Activated naive CD4-positive, alpha-beta T cell treated with anti-CD3 and anti-CD28 coated beads, Interleukin-2, amount 10 ng/mL, durations not matched to agents 7 days and 5 days (primary cell): Measurements from ENCODE around the gene AMIGO2.
"Not testable (repeated sequence)": the region's sequence is repeated elsewhere in the genome, so short reads cannot be mapped to it uniquely, and the experiment has no call there.

ENCODE experiments used
- CTCF ChIA-PET: fragments of 350-600 bp; sonication (Branson Sonifier 250); formaldehyde crosslinking; loops from one replicate; lab custom pipeline; 2021; ENCODE audit warnings: antibody characterized with exemption; lab: Charles Lee
- DNase-seq: peaks from one replicate; pipeline ENCODE4 v3.0.0-alpha.2; 2020
- H3K27ac Mint-ChIP-seq: one replicate; pipeline ENCODE4 v1.8.0; 2021; ENCODE audit warnings: mild to moderate bottlenecking, moderate library complexity, mixed read lengths
- H3K27me3 Mint-ChIP-seq: one replicate; pipeline ENCODE4 v1.8.0; 2021; ENCODE audit warnings: mild to moderate bottlenecking, mixed read lengths
- H3K36me3 Mint-ChIP-seq: one replicate; pipeline ENCODE4 v1.8.0; 2021; ENCODE audit warnings: mixed read lengths
- H3K4me1 Mint-ChIP-seq: one replicate; pipeline ENCODE4 v1.8.0; 2021; ENCODE audit warnings: mixed read lengths
- H3K4me3 Mint-ChIP-seq: one replicate; pipeline ENCODE4 v1.8.0; 2021; ENCODE audit warnings: mild to moderate bottlenecking, moderate library complexity, mixed read lengths
- H3K9me3 Mint-ChIP-seq: one replicate; pipeline ENCODE4 v1.8.0; 2021; ENCODE audit warnings: mixed read lengths

Gene AMIGO2

DNA sequence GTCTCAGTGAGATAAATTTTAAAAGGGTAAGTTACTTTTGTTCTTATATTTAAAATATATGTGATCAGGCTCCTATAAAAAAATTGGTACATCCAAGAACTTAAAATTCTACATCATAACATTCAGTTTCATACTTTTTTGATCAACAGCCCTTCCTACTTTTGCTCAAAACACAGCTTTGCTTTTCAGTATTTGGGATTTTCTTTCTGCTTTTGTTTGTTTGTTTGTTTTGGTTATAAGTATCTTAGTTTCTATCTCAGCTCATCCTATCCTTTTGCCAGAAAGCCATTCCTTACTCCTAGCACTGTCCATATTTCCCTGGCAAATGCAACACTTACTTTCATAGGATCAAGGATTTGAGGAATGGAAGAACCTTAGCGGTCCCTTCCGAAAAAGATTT is 5.0 kb downstream of the AMIGO2 start:
- Mint-ChIP-seq H3K9me3 (no peaks in the 10 kb centered on the region), H3K4me3 (no peak overlapping the region), H3K4me1 (peaks cover 29% of the 10 kb centered on the region), H3K36me3 (peaks cover 11% of the 10 kb centered on the region), H3K27me3 (no peaks in the 10 kb centered on the region), H3K27ac (no peak overlapping the region)
- DNase-seq = no peak
- CTCF ChIA-PET = interaction anchor here (1.0 to 1.2 kb wide), 2 partner anchors 119 to 323 kb away, joined by 3 to 4 read pairs; no protein-coding TSS in a partner anchor

DNA sequence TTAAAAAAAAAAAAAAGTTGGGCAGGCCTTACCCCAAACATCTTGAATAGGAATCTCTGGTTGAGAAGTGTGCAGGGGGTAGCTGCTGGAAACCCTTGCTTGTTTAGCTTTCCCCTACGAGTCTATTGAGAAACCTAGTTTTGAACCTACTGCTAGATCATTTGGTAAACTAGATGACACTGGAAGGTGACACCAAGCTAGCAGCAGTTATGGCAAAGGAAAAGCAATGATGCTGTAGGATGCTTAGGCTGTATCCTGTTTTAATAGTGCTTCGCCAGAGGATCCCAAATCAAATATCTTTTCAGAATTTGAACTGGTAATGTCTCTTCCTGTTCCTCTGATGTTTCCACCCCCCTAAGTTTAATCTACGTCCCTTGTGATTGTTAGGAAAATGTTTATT is 5.8 kb downstream of the AMIGO2 start:
- no peaks in the 10 kb centered on the region for H3K9me3 Mint-ChIP-seq
- CTCF ChIA-PET = interaction anchor here (0.5 to 4.5 kb wide), 3 partner anchors 9 to 131 kb away, joined by 3 to 34 read pairs (median 6); no protein-coding TSS in a partner anchor
- H3K27ac Mint-ChIP-seq = no peak overlapping the region
- H3K36me3 Mint-ChIP-seq = peaks cover 8% of the 10 kb centered on the region
- no peak for DNase-seq
- H3K27me3 Mint-ChIP-seq = no peaks in the 10 kb centered on the region
- H3K4me3 Mint-ChIP-seq = no peak overlapping the region
- H3K4me1 Mint-ChIP-seq = peaks cover 25% of the 10 kb centered on the region

DNA sequence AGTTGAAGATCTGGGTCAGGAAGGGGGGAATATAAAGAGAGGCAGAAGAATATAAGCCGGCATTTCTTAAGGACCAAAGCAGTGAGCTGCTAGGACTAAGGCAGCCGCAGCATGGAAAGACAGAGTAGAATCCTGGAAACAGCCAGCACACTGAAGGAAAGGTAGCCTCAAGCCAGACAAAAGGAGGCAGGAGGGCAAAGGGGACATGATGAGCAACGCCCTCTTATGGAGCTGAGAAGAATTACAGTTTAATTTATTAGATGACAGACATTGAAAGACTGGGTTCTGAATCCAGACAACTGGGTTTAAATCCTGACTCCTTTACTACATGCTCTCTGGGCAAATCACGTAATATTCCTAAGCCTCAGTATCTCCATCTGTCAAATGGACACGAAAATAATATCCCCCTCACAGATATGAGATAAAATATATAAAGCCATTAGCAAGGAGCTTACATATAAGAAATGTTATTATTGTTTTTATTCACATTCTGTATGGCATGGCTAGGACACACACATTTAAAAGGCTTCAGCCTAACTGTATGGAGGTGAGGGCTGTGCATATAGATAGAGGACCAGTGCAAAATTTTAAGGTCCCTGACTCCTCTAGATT is 8.4 kb downstream of the AMIGO2 start:
- no peak overlapping the region for H3K27ac Mint-ChIP-seq
- no peak overlapping the region for H3K4me3 Mint-ChIP-seq
- peaks cover under 1% of the 10 kb centered on the region for H3K4me1 Mint-ChIP-seq
- H3K9me3 Mint-ChIP-seq = no peaks in the 10 kb centered on the region
- no peaks in the 10 kb centered on the region for H3K27me3 Mint-ChIP-seq
- no peak for DNase-seq
- CTCF ChIA-PET = interaction anchor here (0.7 to 4.5 kb wide), 26 partner anchors 8 to 946 kb away, joined by 3 to 34 read pairs (median 4); partner anchors contain the start of genes AMIGO2 and PCED1B
- H3K36me3 Mint-ChIP-seq = peaks cover 2% of the 10 kb centered on the region

DNA sequence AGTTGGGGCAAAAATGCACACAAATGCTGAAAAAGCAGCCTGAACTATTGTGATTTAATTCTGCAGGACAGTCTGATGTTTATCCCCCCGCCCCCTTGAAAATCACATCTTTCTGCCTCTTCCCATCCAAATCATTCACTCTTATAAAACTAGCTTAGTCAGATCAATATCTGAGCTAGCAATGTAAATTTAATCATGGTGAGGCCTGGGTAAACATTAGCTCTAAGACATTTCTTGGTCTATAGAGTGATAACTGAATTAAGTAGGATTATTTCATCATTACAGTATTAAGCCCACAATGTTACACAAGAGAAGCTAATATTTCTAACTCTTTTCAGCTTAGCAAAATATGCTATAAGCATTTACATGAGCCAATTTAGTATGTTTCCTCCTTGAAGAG is 9.4 kb downstream of the AMIGO2 start:
- Mint-ChIP-seq H3K4me3 (no peak overlapping the region), H3K4me1 (no peaks in the 10 kb centered on the region), H3K27me3 (no peaks in the 10 kb centered on the region), H3K9me3 (no peaks in the 10 kb centered on the region), H3K27ac (no peak overlapping the region), H3K36me3 (no peaks in the 10 kb centered on the region)
- CTCF ChIA-PET = interaction anchor here (0.8 to 4.5 kb wide), 21 partner anchors 9 to 945 kb away, joined by 3 to 34 read pairs (median 4); partner anchors contain the start of genes AMIGO2 and PCED1B
- DNase-seq = no peak

DNA sequence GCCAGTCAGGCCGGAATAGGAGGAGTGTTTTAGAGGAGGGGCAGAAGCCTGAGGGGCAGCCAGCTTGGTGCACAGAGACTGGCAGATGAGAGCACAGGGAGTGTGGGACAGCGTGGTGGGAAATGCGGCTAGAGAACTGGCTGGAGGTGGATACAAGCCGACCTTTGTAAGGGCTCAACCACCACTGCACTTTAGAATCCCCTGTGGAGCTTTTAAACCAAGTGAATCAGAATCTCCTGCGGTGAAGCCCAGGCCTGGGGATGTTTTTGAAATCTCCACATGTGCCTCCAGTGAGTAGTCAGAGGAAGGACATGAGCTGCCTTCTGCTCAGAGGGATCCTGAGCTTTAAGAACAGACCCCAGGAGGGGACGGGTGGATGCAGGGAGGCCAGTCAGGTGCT is 11.2 kb downstream of the AMIGO2 start:
- Mint-ChIP-seq H3K4me1 (no peaks in the 10 kb centered on the region), H3K4me3 (no peak overlapping the region), H3K9me3 (no peaks in the 10 kb centered on the region), H3K27ac (no peak overlapping the region), H3K36me3 (no peaks in the 10 kb centered on the region), H3K27me3 (no peaks in the 10 kb centered on the region)
- CTCF ChIA-PET = interaction anchor here (1.1 to 3.7 kb wide), 3 partner anchors 45 to 329 kb away, joined by 3 to 15 read pairs (median 14); no protein-coding TSS in a partner anchor
- DNase-seq = no peak

DNA sequence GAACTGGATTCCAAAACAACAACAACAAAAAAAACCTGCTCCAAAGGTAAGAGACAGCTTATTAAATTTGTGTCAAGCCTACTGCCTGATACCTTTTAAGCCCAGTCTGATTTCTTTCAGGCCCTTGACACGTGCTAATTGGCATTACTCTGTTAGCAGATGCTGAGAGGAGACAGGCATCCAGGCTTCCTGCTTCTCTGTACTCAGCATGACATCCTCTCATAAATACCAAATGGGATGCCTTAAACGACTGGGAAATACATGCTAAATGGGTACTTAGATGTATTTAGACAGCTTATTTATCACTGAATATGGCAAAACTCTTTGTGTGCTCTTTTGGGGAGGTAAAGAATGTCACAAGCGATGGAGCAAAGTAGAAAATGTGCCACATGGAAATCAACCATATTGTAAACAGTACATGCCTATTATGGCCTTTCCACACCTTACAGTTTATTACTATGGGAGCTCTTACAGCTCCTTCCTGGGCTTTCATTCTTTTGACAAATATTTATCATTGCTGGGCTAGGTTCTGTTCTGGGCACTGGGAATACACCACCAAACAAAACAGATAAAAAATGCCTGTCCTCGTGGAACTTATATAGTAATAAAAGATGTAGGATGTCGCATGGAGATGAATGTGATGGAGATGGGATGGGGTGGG is 11.9 kb downstream of the AMIGO2 start:
- H3K4me3 Mint-ChIP-seq = no peak overlapping the region
- no peak overlapping the region for H3K27ac Mint-ChIP-seq
- no peaks in the 10 kb centered on the region for H3K27me3 Mint-ChIP-seq
- no peak for DNase-seq
- no peaks in the 10 kb centered on the region for H3K36me3 Mint-ChIP-seq
- CTCF ChIA-PET = interaction anchor here (1.1 to 3.7 kb wide), 2 partner anchors 46 to 330 kb away, joined by 3 to 15 read pairs; no protein-coding TSS in a partner anchor
- no peaks in the 10 kb centered on the region for H3K9me3 Mint-ChIP-seq
- no peaks in the 10 kb centered on the region for H3K4me1 Mint-ChIP-seq

DNA sequence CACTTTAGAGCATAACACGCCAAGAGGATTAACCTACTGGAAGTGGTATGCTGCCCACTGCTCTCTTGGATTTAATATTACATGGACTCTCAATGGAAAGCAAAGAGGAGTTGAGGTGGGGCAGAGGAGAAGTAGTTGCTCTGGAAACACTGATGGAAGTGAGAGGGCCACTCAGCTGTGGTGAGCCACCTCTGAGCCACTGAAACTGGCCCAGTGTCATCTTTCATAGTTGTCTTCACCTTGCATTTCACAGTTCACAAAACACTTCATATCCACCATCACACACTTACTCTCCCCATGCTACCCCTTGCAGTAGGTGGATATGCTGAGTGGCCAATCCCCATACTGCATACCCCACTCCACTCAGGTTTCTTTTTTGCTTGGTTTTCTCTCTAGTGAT is 12.6 kb downstream of the AMIGO2 start:
- Mint-ChIP-seq H3K27ac (no peak overlapping the region), H3K9me3 (no peaks in the 10 kb centered on the region), H3K4me1 (no peaks in the 10 kb centered on the region), H3K4me3 (no peak overlapping the region), H3K36me3 (no peaks in the 10 kb centered on the region), H3K27me3 (no peaks in the 10 kb centered on the region)
- no peak for DNase-seq
- CTCF ChIA-PET = interaction anchor here (0.7 to 1.1 kb wide), 2 partner anchors 12 to 127 kb away, joined by 3 read pairs; partner anchors contain the start of gene PCED1B

DNA sequence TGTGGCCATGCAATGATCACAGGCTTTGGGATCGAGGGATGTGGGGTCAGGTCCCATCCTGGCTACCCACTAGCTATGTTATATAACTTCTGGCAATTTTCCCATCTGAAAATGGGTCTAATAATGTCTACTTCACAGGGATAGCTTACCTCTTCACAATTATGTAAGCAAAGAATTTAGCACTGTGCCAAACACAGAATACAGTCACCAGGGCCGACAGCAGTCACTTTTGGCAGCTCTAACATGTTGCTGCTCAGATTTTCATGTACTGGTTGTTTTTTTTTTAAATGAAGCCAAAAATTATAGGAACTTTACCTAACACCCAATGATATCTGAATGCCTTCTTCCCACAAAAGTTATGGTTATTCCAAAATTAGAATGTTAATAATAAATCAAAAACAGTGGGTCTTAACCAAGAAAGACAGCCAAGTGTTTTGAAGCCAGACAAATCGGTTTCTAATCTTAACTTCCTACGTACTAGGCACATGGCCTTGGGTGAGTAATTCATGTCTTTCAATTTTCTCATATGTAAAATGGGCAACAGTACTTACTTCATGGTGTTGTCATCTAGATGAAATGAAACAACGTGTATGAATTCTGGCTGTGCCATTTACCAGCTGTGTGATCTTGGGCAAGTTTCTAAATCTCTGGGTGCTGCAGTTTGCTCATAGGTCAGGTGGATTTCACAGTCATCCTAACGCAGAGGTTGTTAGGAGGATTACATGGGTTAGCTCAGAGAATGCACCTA is 13.3 kb downstream of the AMIGO2 start:
- H3K27me3 Mint-ChIP-seq = no peaks in the 10 kb centered on the region
- H3K4me3 Mint-ChIP-seq = no peak overlapping the region
- no peak overlapping the region for H3K27ac Mint-ChIP-seq
- no peak for DNase-seq
- H3K9me3 Mint-ChIP-seq = no peaks in the 10 kb centered on the region
- CTCF ChIA-PET = interaction anchor here (0.7 to 1.1 kb wide), 2 partner anchors 12 to 127 kb away, joined by 3 read pairs; partner anchors contain the start of gene PCED1B
- no peaks in the 10 kb centered on the region for H3K36me3 Mint-ChIP-seq
- no peaks in the 10 kb centered on the region for H3K4me1 Mint-ChIP-seq

DNA sequence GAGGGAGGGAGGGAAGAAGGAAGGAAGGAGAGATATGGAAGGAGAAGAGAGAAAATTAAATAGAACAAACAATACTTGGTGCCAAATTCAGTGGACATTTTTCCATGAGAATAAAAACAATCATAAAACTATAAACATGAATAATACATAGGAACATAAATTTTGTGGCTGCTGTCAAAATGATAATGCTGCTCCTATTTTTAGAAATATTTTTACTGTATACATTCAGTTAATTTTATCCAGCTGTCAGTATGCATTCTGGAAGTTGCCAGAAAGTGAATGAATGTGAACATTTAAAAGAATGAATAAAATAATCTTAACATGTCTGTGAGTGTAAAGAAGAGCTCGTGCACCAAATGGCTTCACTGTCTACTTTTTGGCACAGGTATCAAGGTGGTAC is 14.2 kb downstream of the AMIGO2 start:
- Mint-ChIP-seq H3K27ac (no peak overlapping the region), H3K4me3 (no peak overlapping the region), H3K27me3 (no peaks in the 10 kb centered on the region), H3K4me1 (no peaks in the 10 kb centered on the region), H3K9me3 (no peaks in the 10 kb centered on the region), H3K36me3 (peaks cover 1% of the 10 kb centered on the region)
- CTCF ChIA-PET = no interaction called here
- DNase-seq = no peak

DNA sequence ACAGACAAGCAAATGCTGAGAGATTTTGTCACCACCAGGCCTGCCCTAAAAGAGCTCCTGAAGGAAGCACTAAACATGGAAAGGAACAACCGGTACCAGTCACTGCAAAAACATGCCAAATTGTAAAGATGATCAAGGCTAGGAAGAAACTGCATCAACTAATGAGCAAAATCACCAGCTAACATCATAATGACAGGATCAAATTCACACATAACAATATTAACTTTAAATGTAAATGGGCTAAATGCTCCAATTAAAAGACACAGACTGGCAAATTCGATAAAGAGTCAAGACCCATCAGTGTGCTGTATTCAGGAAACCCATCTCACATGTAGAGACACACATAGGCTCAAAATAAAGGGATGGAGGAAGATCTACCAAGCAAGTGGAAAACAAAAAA is 21.1 kb downstream of the AMIGO2 start:
- DNase-seq, H3K4me3 Mint-ChIP-seq, H3K36me3 Mint-ChIP-seq, H3K27me3 Mint-ChIP-seq, H3K27ac Mint-ChIP-seq, CTCF ChIA-PET, H3K4me1 Mint-ChIP-seq, H3K9me3 Mint-ChIP-seq: not testable (repeated sequence)

DNA sequence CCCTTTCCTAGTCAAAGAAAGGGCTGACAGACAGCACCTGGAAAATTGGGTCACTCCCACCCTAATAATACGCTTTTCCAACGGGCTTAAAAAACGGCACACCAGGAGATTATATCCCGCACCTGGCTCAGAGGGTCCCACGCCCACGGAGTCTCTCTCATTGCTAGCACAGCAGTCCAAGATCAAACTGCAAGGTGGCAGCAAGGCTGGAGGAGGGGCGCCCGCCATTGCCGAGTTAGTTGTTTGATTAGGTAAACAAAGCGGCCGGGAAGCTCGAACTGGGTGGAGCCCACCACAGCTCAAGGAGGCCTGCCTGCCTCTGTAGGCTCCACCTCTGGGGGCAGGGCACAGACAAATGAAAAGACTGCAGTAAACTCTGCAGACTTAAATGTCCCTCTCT is 22.8 kb downstream of the AMIGO2 start:
- H3K9me3 Mint-ChIP-seq, H3K27ac Mint-ChIP-seq, H3K4me3 Mint-ChIP-seq, H3K36me3 Mint-ChIP-seq, H3K4me1 Mint-ChIP-seq, DNase-seq, H3K27me3 Mint-ChIP-seq: not testable (repeated sequence)
- CTCF ChIA-PET = interaction anchor here (0.8 kb wide), 1 partner anchor 13 kb away, joined by 3 read pairs; no protein-coding TSS in a partner anchor

DNA sequence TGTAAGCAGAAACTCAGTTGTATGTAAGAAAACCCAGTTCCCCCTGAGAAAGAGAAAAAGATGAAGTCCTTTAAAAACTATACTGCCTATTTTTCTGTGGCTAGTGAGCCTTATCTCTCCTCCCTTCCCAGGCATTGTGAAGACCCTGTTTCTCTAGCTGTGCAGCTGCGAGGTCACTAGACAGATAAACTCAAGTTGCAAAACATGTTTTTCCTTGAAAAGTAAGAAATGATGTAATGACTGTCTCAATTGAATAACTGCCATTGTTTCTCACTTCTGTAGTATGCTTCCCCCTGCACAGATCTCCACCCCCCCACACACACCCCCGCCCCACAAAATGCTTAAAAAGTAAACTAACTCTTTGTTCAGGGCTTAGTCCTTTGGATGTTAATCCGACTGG is 23.9 kb downstream of the AMIGO2 start:
- CTCF ChIA-PET = interaction anchor here (0.8 kb wide), 1 partner anchor 14 kb away, joined by 3 read pairs; no protein-coding TSS in a partner anchor
- H3K27ac Mint-ChIP-seq, H3K36me3 Mint-ChIP-seq, H3K4me3 Mint-ChIP-seq, H3K27me3 Mint-ChIP-seq, H3K4me1 Mint-ChIP-seq, DNase-seq: not testable (repeated sequence)
- H3K9me3 Mint-ChIP-seq = peaks cover 14% of the 10 kb centered on the region

DNA sequence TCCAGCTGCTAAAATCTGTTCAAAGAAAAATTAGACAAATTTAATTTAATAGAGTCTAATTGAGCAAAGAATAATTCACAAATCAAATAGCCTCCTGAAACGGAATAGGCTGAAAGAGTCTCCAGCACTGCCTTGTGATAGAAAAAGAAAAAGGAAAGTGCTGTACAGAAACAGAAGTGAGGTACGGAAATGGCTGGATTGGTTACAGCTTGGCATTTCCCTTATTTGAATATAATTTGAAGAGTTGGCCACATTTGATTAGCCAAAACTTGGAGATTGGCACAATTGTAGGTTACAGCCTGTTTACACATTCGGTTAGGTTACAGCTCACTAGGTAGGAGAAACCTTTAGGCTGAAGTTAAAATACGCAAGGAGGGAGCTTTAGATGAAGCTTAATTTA is 25.1 kb downstream of the AMIGO2 start:
- CTCF ChIA-PET = interaction anchor here (0.8 to 1.0 kb wide), 2 partner anchors 16 to 35 kb away, joined by 3 to 5 read pairs; no protein-coding TSS in a partner anchor
- Mint-ChIP-seq H3K4me3 (no peak overlapping the region), H3K27me3 (no peaks in the 10 kb centered on the region), H3K36me3 (peaks cover 1% of the 10 kb centered on the region), H3K4me1 (no peaks in the 10 kb centered on the region), H3K27ac (no peak overlapping the region), H3K9me3 (peaks cover 15% of the 10 kb centered on the region)
- no peak for DNase-seq

DNA sequence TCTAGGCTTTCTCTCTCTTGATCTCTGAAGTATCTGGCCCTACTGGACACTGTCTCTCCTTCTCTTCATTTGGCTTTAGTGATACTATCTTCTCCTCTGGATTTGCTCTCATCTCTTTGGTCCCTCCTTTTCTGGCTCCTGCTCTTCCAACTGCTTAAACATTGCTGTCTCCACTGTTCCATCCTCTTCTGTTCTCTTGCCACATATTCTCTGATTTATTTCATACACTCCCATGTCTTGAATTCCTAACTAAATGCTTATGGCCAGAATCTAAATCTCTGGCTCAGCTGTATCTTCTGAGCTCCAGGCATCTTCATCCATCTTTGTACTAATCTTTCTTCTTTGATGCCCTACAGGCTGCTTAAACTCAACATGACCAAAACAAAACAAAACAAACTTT is 25.8 kb downstream of the AMIGO2 start:
- CTCF ChIA-PET = no interaction called here

More for the DNA sequence above, 25.8 kb downstream of the AMIGO2 start:
- no peaks in the 10 kb centered on the region for H3K27me3 Mint-ChIP-seq
- peaks cover 15% of the 10 kb centered on the region for H3K9me3 Mint-ChIP-seq
- H3K4me3 Mint-ChIP-seq = no peak overlapping the region
- no peak overlapping the region for H3K27ac Mint-ChIP-seq
- peaks cover 1% of the 10 kb centered on the region for H3K36me3 Mint-ChIP-seq
- no peak for DNase-seq
- H3K4me1 Mint-ChIP-seq = no peaks in the 10 kb centered on the region
